HG02623 (cell line): Measurements from ENCODE around the gene ACOX1.

Source experiments
- ATAC-seq: cut with Tn5 transposase; IDR thresholded peaks from one replicate; pipeline ENCODE4 v1.9.1; 2021; ENCODE audit warnings: moderate library complexity; ENCODE audit not compliant: unreplicated experiment

Gene ACOX1

DNA sequence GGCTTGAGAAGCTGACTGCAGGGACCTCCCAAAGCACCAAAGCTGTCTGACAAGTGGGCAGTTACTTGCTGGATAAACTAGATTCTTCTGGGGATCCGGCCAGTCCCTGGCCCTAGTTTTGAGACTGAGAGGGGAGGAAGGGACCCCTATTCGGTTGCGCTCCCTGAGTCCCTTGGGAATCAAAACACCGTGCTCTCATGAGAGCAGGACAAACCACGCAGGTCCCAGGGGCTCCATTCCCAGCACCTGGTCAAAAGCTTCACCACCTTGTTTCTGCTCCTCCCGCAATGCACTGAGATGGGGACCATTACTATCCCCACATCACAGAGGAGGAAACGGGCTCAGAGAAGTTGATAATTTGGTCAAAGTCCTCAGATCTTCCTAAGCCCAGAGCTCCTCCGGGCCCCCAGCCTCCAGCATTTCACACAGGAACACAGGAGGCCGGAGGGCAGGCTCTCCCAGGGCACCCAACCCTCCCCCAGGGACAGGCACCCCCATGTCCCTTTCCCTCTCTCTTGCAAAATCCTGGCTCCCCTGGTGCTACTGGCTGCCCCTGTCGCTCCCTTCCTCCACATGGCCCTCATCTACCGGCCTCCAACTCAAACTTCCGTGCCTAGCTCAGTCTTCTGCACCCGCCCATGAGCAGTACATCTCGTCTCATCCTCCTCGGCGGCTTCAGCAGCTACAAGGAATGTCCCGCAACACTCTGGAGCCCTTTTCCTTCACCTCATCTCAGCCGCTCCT, 85.5 kb downstream of the ACOX1 start:
- no peak for ATAC-seq

GRCh38 chr17:75892556-75893224, 86.3 kb downstream of the ACOX1 start:
- ATAC-seq = no peak

DNA sequence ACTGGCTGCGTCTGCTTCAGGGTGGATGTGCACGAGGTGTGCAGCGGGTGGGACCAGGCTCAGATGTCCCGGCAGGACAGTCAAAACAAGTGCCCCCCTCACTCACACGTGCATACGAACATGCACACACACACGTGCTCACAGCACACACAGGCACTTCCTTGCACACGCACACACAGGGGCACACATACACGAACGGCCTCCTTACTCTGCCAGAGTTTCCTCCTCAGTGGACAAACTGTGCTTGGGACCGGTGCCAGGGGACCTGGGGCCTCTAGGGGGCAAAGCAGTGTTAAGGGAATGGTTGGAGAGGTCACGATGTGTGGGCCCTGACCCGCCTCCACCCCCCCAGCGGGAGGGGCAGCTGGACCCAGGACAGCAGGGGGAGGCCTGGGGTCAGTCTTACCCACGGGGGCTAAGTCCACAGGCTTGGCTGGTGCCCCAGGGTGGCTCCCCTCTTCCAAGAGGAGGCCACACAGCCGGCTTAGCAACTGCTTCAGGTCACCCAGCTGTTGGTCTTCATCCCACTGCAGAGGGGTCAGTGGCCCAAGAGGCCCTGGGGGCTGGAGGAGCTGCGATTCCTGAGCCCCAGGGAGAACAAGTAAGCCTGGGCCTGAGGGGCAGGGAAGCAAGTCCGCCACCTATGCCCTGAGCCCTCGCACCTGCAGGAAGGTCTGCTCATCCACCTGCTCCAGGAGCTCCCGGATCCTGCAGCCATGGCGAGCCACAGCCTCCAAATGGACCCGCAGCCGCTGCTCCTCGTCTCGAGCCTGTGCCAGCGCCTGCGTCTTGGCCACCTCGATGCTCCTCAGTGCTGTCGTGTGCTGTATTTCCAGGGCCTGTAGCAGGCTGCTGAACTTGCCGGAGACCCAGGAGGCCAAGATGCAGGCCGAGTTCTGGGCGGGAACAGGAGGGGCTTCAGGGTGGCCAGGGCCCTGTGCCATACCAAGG, 87.1 kb downstream of the ACOX1 start:
- no peak for ATAC-seq
